ENCODE data around the gene ZBP1. TPM values are rescaled to one million over a fixed set of nuclear protein-coding genes. Genes with fewer than 3 reads are reported as not detected.

Gene ZBP1
- total RNA-seq, 3 donors from 2014 or later (not counting 1 experiment from before 2014, with no cell fraction given), result 95.4 to 99.7 (median 97.8) TPM

- Histone ChIP-seq H3K4me1 (ENCODE audit: control insufficient read depth, insufficient read depth, low read length) (peaks cover 65% of the 10 kb centered on the region), H3K36me3 (ENCODE audit: control insufficient read depth, insufficient read depth, low read length) (peaks cover 2% of the 10 kb centered on the region), H3K27ac (ENCODE audit: low read length) (no peak overlapping the region), H3K4me3 (ENCODE audit: low read length) (no peak overlapping the region), H3K27me3 (ENCODE audit: control insufficient read depth, insufficient read depth, low read length) (no peaks in the 10 kb centered on the region), H3K9me3 (ENCODE audit: control insufficient read depth, insufficient read depth, low read length) (peaks cover 7% of the 10 kb centered on the region)
- no peaks in the 10 kb centered on the region for H3K9me3 Mint-ChIP-seq
- TF ChIP-seq CTCF (IDR thresholded peaks at IDR 0.05), result no peak
- intact Hi-C loops (cut with micrococcal nuclease), result no loop called here
- H3K27ac Mint-ChIP-seq, result peak overlapping the region; percentile 64 to 70
- H3K4me3 Mint-ChIP-seq, result peak overlapping the region; percentile 42
- WGBS (ENCODE audit: insufficient coverage), result 93% methylated on average over 7 of the region's 7 CpGs
- no peaks in the 10 kb centered on the region for H3K36me3 Mint-ChIP-seq
- ATAC-seq, result no peak
- peaks cover 60 to 66% of the 10 kb centered on the region in 2 donors for H3K4me1 Mint-ChIP-seq
- DNase-seq, result no peak
- H3K27me3 Mint-ChIP-seq (ENCODE audit: low read depth in 2 of 2), result no peaks in the 10 kb centered on the region
These were observed 2.0 kb upstream of the ZBP1 start for GRCh38 chr20:57622201-57622570.

DNA sequence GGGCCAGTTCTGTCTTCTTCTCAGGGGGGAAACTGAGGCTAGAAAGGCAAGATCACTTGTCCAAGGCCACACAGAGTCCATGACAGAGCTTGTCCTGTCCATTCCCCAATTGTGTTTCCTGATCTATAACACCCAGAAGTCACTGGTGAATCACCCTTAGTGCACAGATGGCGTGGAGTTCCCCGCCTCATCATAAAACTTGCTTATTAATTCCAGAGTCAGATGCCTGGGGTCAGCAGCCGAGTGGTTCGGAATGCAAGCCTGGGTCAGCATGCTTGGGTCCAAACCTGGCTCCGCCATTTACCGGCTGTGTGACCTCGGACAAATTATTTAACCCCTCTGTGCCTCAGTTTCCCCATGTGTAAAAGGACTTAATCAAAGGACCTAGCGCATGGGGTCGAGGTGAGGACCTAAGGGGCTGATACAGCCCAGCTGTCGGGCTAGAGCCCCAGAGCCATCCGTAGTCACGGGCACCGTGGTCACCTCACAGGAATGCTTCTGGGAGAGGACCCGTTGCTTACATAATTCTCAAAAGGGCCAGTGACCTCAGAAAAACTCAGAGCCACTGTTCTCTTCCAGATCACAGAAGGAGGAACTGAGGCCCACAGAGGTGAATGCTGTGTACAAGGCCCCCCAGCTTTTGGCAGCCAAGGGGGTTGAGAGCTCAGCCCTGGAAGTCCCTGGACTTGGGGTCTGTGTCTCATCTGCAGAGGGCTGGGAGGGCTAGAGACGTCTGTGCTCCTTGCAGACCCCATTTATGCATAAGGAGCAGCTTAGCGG is 1.4 kb upstream of the ZBP1 start:
- Histone ChIP-seq H3K36me3 (ENCODE audit: control insufficient read depth, insufficient read depth, low read length) (peaks cover 2% of the 10 kb centered on the region), H3K27ac (ENCODE audit: low read length) (peak overlapping the region; percentile 95), H3K27me3 (ENCODE audit: control insufficient read depth, insufficient read depth, low read length) (no peaks in the 10 kb centered on the region), H3K4me3 (ENCODE audit: low read length) (no peak overlapping the region), H3K4me1 (ENCODE audit: control insufficient read depth, insufficient read depth, low read length) (peaks cover 66% of the 10 kb centered on the region), H3K9me3 (ENCODE audit: control insufficient read depth, insufficient read depth, low read length) (peaks cover 7% of the 10 kb centered on the region)
- DNase-seq (peak in 1 of 2 donors; percentile 19), ATAC-seq (no peak)
- intact Hi-C loops (cut with micrococcal nuclease), result loop anchor here (2.0 kb wide), 1 partner anchor 97 kb away; no protein-coding TSS in a partner anchor
- Mint-ChIP-seq H3K9me3 (no peaks in the 10 kb centered on the region), H3K36me3 (no peaks in the 10 kb centered on the region), H3K27ac (peak overlapping the region; percentile 96 to 97), H3K4me1 (peaks cover 63 to 65% of the 10 kb centered on the region in 2 donors), H3K27me3 (ENCODE audit: low read depth in 2 of 2) (no peaks in the 10 kb centered on the region), H3K4me3 (peak overlapping the region; percentile 90)
- 97% methylated on average over 16 of the region's 16 CpGs for WGBS (ENCODE audit: insufficient coverage)
- TF ChIP-seq CTCF (IDR thresholded peaks at IDR 0.05), result no peak

DNA sequence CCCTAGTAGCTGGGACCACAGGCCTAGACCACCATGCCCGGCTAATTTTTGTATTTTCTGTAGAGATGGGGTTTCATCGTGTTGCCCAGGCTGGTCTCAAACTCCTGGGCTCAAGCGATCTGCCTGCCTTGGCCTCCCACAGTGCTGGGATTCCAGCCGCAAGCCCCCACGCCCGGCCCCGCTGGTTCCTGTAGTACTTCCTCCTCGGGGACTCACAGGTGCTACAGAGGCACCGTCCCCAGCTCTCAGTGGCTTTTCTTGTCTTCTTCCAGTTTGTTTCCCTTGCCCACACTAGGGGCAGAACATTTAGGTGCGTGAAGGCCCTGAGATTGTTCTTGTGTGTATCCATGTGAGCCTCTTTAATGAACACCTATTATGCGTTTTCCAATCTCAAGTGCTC is 773 bp upstream of the ZBP1 start:
- Mint-ChIP-seq H3K36me3 (no peaks in the 10 kb centered on the region), H3K4me1 (peaks cover 58 to 59% of the 10 kb centered on the region in 2 donors), H3K27ac (peak overlapping the region; percentile 96 to 97), H3K27me3 (ENCODE audit: low read depth in 2 of 2) (no peaks in the 10 kb centered on the region), H3K9me3 (no peaks in the 10 kb centered on the region), H3K4me3 (peak overlapping the region; percentile 90)
- TF ChIP-seq CTCF (IDR thresholded peaks at IDR 0.05), result no peak
- WGBS (ENCODE audit: insufficient coverage), result 19% methylated on average over 11 of the region's 11 CpGs
- no peak for ATAC-seq
- DNase-seq, result peak in 1 of 2 donors; percentile 52
- intact Hi-C loops (cut with micrococcal nuclease), result loop anchor here (1.0 to 2.0 kb wide), 3 partner anchors 7 to 98 kb away; no protein-coding TSS in a partner anchor
- Histone ChIP-seq H3K4me3 (ENCODE audit: low read length) (peak overlapping the region; percentile 45), H3K4me1 (ENCODE audit: control insufficient read depth, insufficient read depth, low read length) (peaks cover 73% of the 10 kb centered on the region), H3K9me3 (ENCODE audit: control insufficient read depth, insufficient read depth, low read length) (peaks cover 7% of the 10 kb centered on the region), H3K27ac (ENCODE audit: low read length) (peak overlapping the region; percentile 95), H3K36me3 (ENCODE audit: control insufficient read depth, insufficient read depth, low read length) (peaks cover 7% of the 10 kb centered on the region), H3K27me3 (ENCODE audit: control insufficient read depth, insufficient read depth, low read length) (no peaks in the 10 kb centered on the region)
